K562 (cell line): ENCODE results near the gene CNTFR. TPM values are rescaled to one million over a fixed set of nuclear protein-coding genes. Genes with fewer than 3 reads are reported as not detected.
A peak's percentile ranks its signal among the peaks of the same experiment; 100 is the strongest.

ENCODE experiments used
- ATAC-seq: fragments of 200-7000 bp; cut with Tn5 transposase; 3 replicates; pipeline ENCODE4 v1.9.1; 2020; ENCODE audit warnings: moderate library complexity
- BruUV-seq: library from RNA; stranded (reverse); fragments of 400-500 nt; replicated peaks from 2 replicates; lab custom pipeline; 2021; lab: Mats Ljungman, UMichigan
- CTCF ChIA-PET: fragments of 300-600 bp; formaldehyde crosslinking; extraction: SDS; loops from one replicate; lab custom pipeline; 2021; ENCODE audit warnings: low intra/inter-chr PET ratio; lab: Yijun Ruan, JAX
- POLR2A ChIA-PET: fragments of 300-600, 350-650 bp; sonication (Branson Sonifier 250); formaldehyde crosslinking; extraction: SDS; loops from one replicate; lab custom pipeline; 2021; ENCODE audit warnings: antibody characterized with exemption, inconsistent platforms; lab: Yijun Ruan, JAX
- DNase-seq, 4 experiments: peaks; one replicate each; pipeline versions ENCODE4 v3.0.0 to v3.0.0-alpha.2; 2011 to 2018; ENCODE audit warnings: low spot score in 3 of 4, mixed read lengths in 3 of 4; ENCODE audit errors: extremely low read depth in 1 of 4
- FAIRE-seq: peaks from 2 replicates; lab custom pipeline; 2011; peaks lifted over from hg19 to GRCh38; lab: Jason Lieb, UNC
- H2AFZ ChIP-seq: 2 replicates; pipeline ENCODE4 v1.6.0; 2011; ENCODE audit warnings: low read depth, low read length, control low read depth, inconsistent platforms
- H3K27ac ChIP-seq: fragments of 200-600 bp; 3 replicates; pipeline ENCODE4 v1.8.0; 2011; ENCODE audit warnings: low read depth, mild to moderate bottlenecking, control low read depth, inconsistent platforms, low read length, moderate library complexity, mixed read lengths; ENCODE audit errors: extremely low read depth
- H3K27me3 ChIP-seq, 2 experiments: fragments of 300-600 bp in 1 of 2; 2 replicates in 1 of 2; 3 replicates in 1 of 2; pipeline versions ENCODE4 v1.6.0 to v1.8.0; 2011; ENCODE audit warnings: inconsistent platforms in 2 of 2, low read length in 2 of 2, mild to moderate bottlenecking in 1 of 2, mixed read lengths in 1 of 2, moderate library complexity in 1 of 2; ENCODE audit not compliant: control insufficient read depth in 2 of 2, insufficient read depth in 2 of 2
- H3K36me3 ChIP-seq: fragments of 300-600 bp; 3 replicates; pipeline ENCODE4 v1.8.0; 2011; ENCODE audit warnings: mild to moderate bottlenecking, low read length, inconsistent platforms; ENCODE audit not compliant: control insufficient read depth, insufficient read depth
- H3K4me1 ChIP-seq, 2 experiments: fragments of 200-600 bp in 1 of 2; replicated peaks in 1 of 2; 2 replicates in 1 of 2; 3 replicates in 1 of 2; pipeline versions ENCODE4 v1.5.1 to v1.8.0; 2011; ENCODE audit warnings: inconsistent platforms in 2 of 2, low read length in 2 of 2, mild to moderate bottlenecking in 1 of 2, mixed read lengths in 1 of 2, moderate library complexity in 1 of 2; ENCODE audit not compliant: control insufficient read depth in 2 of 2, insufficient read depth in 2 of 2
- H3K4me2 ChIP-seq: 2 replicates; pipeline ENCODE4 v1.6.1; 2011; ENCODE audit warnings: low read length, control low read depth, inconsistent platforms, mixed read lengths; ENCODE audit not compliant: insufficient read depth
- H3K4me3 ChIP-seq: fragments of 200-600 bp; sonication (generic), shearing (Covaris generic); 2 replicates; pipeline ENCODE4 v1.5.1; 2016; ENCODE audit warnings: control low read depth, inconsistent platforms
- H3K79me2 ChIP-seq: fragments of 200-600 bp; 3 replicates; pipeline ENCODE4 v1.8.0; 2011; ENCODE audit warnings: low read length, inconsistent platforms; ENCODE audit not compliant: control insufficient read depth, insufficient read depth
- H3K9ac ChIP-seq, 2 experiments: 2 replicates each; pipeline versions ENCODE4 v1.6.0 to v1.6.1; 2011; ENCODE audit warnings: low read depth in 2 of 2, low read length in 2 of 2, control low read depth in 1 of 2, inconsistent platforms in 1 of 2, mild to moderate bottlenecking in 1 of 2, mixed read lengths in 1 of 2; ENCODE audit not compliant: insufficient read depth in 1 of 2
- H3K9me1 ChIP-seq: one replicate; pipeline ENCODE4 v1.6.0; 2011; ENCODE audit warnings: inconsistent platforms, mild to moderate bottlenecking, low read length, moderate library complexity; ENCODE audit not compliant: control insufficient read depth, insufficient read depth
- H3K9me3 ChIP-seq: replicated peaks from 2 replicates; pipeline ENCODE4 v1.5.1; 2011; ENCODE audit warnings: low read depth, low read length, inconsistent platforms; ENCODE audit not compliant: control insufficient read depth, insufficient read depth
- H4K20me1 ChIP-seq: replicated peaks from 2 replicates; pipeline ENCODE4 v1.6.1; 2011; ENCODE audit warnings: low read length, inconsistent platforms, mixed read lengths; ENCODE audit not compliant: control insufficient read depth, insufficient read depth
- CBFA2T2 ChIP-seq: fragments of 450-650 bp; conservative IDR thresholded peaks from 2 replicates; pipeline ENCODE4 v1.6.1; 2017; ENCODE audit warnings: mild to moderate bottlenecking
- CBX5 ChIP-seq: IDR thresholded peaks from 2 replicates; pipeline ENCODE4 v1.6.1; 2014; ENCODE audit warnings: low read depth, borderline replicate concordance
- EP400 ChIP-seq: fragments of 450-650 bp; IDR thresholded peaks from 2 replicates; pipeline ENCODE4 v1.6.1; 2017; ENCODE audit warnings: antibody characterized with exemption, mild to moderate bottlenecking, moderate library complexity
- GATA2 ChIP-seq: sonication (generic); formaldehyde crosslinking; IDR thresholded peaks from 2 replicates; pipeline ENCODE4 v1.4.0; 2020; ENCODE audit warnings: mild to moderate bottlenecking, missing genetic modification reagents
- KLF13 ChIP-seq: fragments of 450-650 bp; IDR thresholded peaks from 2 replicates; pipeline ENCODE4 v1.6.1; 2016; ENCODE audit warnings: missing genetic modification characterization, low read depth, mild to moderate bottlenecking, missing compliant biosample characterization, moderate library complexity, borderline replicate concordance
- MBD2 ChIP-seq: sonication (generic); IDR thresholded peaks from 2 replicates; pipeline ENCODE4 v1.6.1; 2016; ENCODE audit warnings: low read depth, borderline replicate concordance
- MYBL2 ChIP-seq, 2 experiments: fragments of 450-650 bp in 1 of 2; sonication (generic) in 1 of 2; formaldehyde crosslinking in 1 of 2; IDR thresholded peaks; 2 replicates each; pipeline versions ENCODE4 v1.6.1 to v1.8.1; 2017 to 2022; ENCODE audit warnings: borderline replicate concordance in 1 of 2, inconsistent platforms in 1 of 2, low read depth in 1 of 2, mild to moderate bottlenecking in 1 of 2, missing genetic modification reagents in 1 of 2, moderate library complexity in 1 of 2
- NCOA2 ChIP-seq, 2 experiments: fragments of 450-650 bp; IDR thresholded peaks; 2 replicates each; pipeline ENCODE4 v1.6.1; 2018; ENCODE audit warnings: mild to moderate bottlenecking in 2 of 2, moderate library complexity in 1 of 2; ENCODE audit not compliant: partially characterized antibody in 2 of 2
- POLR2A ChIP-seq: fragments of 450-650 bp; conservative IDR thresholded peaks from 2 replicates; pipeline ENCODE4 v1.6.1; 2016
- RAD21 ChIP-seq, 2 experiments: fragments of 250-450 bp in 1 of 2; fragments of 450-650 bp in 1 of 2; sonication (Bioruptor Pico) in 1 of 2; formaldehyde crosslinking in 1 of 2; IDR thresholded peaks in 1 of 2; conservative IDR thresholded peaks in 1 of 2; 2 replicates each; pipeline versions ENCODE4 v1.4.0 to v1.8.0; 2020 to 2022; ENCODE audit warnings: mild to moderate bottlenecking in 2 of 2, moderate library complexity in 1 of 2
- SP1 ChIP-seq: sonication (generic); formaldehyde crosslinking; IDR thresholded peaks from 2 replicates; pipeline ENCODE4 v1.8.1; 2022; ENCODE audit warnings: mild to moderate bottlenecking, missing genetic modification reagents
- TAL1 ChIP-seq: fragments of 450-650 bp; IDR thresholded peaks from 2 replicates; pipeline ENCODE4 v1.6.1; 2016; ENCODE audit warnings: mild to moderate bottlenecking
- ZBTB1 ChIP-seq: sonication (generic); formaldehyde crosslinking; IDR thresholded peaks from 2 replicates; pipeline ENCODE4 v1.8.1; 2023; ENCODE audit warnings: missing genetic modification reagents, low read depth, mild to moderate bottlenecking, borderline replicate concordance
- ZNF133 ChIP-seq: fragments of 250-450 bp; sonication (Bioruptor Pico); IDR thresholded peaks from 2 replicates; pipeline ENCODE4 v1.4.0; 2020; ENCODE audit warnings: mild to moderate bottlenecking
- ZNF282 ChIP-seq: sonication (generic); formaldehyde crosslinking; IDR thresholded peaks from 2 replicates; pipeline ENCODE4 v1.8.1; 2023; ENCODE audit warnings: missing genetic modification reagents
- ZNF696 ChIP-seq: fragments of 250-450 bp; sonication (Bioruptor Pico); conservative IDR thresholded peaks from 2 replicates; pipeline ENCODE4 v1.4.0; 2020; ENCODE audit warnings: mild to moderate bottlenecking, moderate library complexity
- ZSCAN29 ChIP-seq: fragments of 450-650 bp; IDR thresholded peaks from 2 replicates; pipeline ENCODE4 v1.6.1; 2017
- WGBS: fragments of 100-300 bp; shearing (Covaris generic); methylation state at CpG from one replicate; pipeline ENCODE4 v1.1.6; 2016; ENCODE audit warnings: low coverage, mixed read lengths; ENCODE audit not compliant: insufficient coverage; ENCODE audit errors: missing lambda C conversion rate; 5-methylcytosine and 5-hydroxymethylcytosine counted together
- in situ Hi-C: fragments of 300-500 bp; cut with MboI; formaldehyde crosslinking; loops from 4 replicates; pipeline ENCODE4 v1.15.0; 2018; ENCODE audit warnings: inconsistent platforms, mixed read lengths
- intact Hi-C: fragments of 100-400 bp; cut with micrococcal nuclease; formaldehyde crosslinking; loops from 2 replicates; pipeline ENCODE4 v1.14.2; 2022
- polyA plus RNA-seq, 8 experiments: library from polyadenylated mRNA; depleted of rRNA in 4 of 8; stranded (reverse) in 5 of 8; unstranded in 3 of 8; fragments of >200 nt; fragmentation: Nextera tagmentation in 2 of 8; fragmentation: Illumina TruSeq in 1 of 8; extraction: Ambion mirVana in 2 of 8; extraction: Trizol in 1 of 8; gene quantifications; 2 replicates each; pipeline versions ENCODE4 v1.2.1 to v1.2.3, GENCODE V29; 2011 to 2014; ENCODE audit warnings: inconsistent platforms in 1 of 8, missing spikeins in 1 of 8
- total RNA-seq, 7 experiments: library from RNA; depleted of rRNA in 6 of 7; stranded (reverse); fragments of >200 nt in 6 of 7; fragmentation: Illumina TruSeq in 2 of 7; extraction: Trizol in 2 of 7; gene quantifications; 2 replicates each; pipeline versions ENCODE4 v1.2.1 to v1.2.3, GENCODE V29; 2011 to 2021; ENCODE audit warnings: low replicate concordance in 1 of 7
- TF ChIP-seq, protein P1 (sequence below): fragments of 450-650 bp; formaldehyde crosslinking; conservative IDR thresholded peaks from 2 replicates; pipeline ENCODE4 v1.4.0; 2022; ENCODE audit warnings: mild to moderate bottlenecking, missing genetic modification characterization
- TF ChIP-seq, protein P2 (sequence below): fragments of 250-450 bp; sonication (Bioruptor Pico); IDR thresholded peaks from 2 replicates; pipeline ENCODE4 v1.8.0; 2022; ENCODE audit warnings: moderate library complexity, mild to moderate bottlenecking, inconsistent platforms
- TF ChIP-seq, protein P3 (sequence below), 2 experiments: fragments of 450-650 bp; IDR thresholded peaks; 2 replicates each; pipeline ENCODE4 v1.6.1; 2016

CNTFR gene
- total and polyA plus RNA-seq, 9 of the 15 experiments (the other 6 are each of a cell fraction or from before 2014, with no cell fraction given), result not detected

DNA sequence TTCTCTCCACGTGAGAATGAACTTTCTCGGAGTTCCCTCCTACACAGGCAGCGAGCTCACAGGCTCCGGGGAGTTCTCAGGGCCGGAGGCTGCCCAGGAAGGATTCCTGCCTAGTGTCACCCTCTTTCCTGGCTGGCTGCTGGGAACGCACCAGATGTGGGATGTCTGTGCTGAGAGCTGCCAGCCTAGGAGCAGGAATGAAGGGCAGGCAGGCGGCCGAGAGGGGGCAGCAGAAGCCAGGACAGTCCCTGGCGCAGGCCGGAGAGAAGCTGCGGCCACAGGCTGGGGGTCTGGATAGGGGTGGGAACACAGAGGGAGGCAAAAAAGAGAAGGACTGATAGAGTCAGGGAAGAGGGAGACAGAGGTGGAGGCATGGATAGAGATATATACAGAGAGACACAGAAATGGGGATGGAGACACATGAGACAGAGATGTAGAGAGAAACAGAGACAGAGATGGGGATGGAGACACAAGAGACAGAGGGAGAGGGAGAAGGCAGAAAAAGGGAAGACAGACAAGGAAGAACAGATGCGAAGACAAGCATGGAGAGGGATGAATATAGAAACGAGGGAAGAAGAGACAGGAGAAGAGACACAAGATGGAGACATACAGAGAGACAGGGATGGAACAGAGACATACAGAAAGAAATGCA, 41.4 kb downstream of the CNTFR start:
- Histone ChIP-seq H3K27me3 (peaks cover 0 to 22% of the 10 kb centered on the region in 2 experiments; a peak in 2 of 5 replicates), H3K4me2 (no peak overlapping the region), H3K9me3 (no peaks in the 10 kb centered on the region), H3K36me3 (no peaks in the 10 kb centered on the region), H2AFZ (no peak overlapping the region), H3K9me1 (no peaks in the 10 kb centered on the region), H3K79me2 (no peaks in the 10 kb centered on the region), H3K9ac (no peak overlapping the region), H3K4me1 (no peaks in the 10 kb centered on the region), H4K20me1 (peaks cover 9% of the 10 kb centered on the region; the same call in 1 of the 2 replicates), H3K27ac (no peak overlapping the region), H3K4me3 (no peak overlapping the region)
- intact Hi-C loops (loop anchor here (1.0 kb wide), 3 partner anchors 43 to 111 kb away; no protein-coding TSS in a partner anchor), in situ Hi-C loops (no loop called here)
- FAIRE-seq, result no peak
- CTCF ChIA-PET, result interaction anchor here (1.6 to 2.3 kb wide), 2 partner anchors 44 to 86 kb away, joined by 8 to 11 read pairs; no protein-coding TSS in a partner anchor
- 0% methylated on average over 11 of the region's 13 CpGs for WGBS
- POLR2A ChIA-PET, result interaction anchor here (0.6 to 0.7 kb wide), 5 partner anchors 27 to 105 kb away, joined by 3 to 4 read pairs (median 3); no protein-coding TSS in a partner anchor
- no TSS peak for BruUV-seq
- ATAC-seq, result peak; percentile 88
- peak; percentile 49 to 57 (median 55) for DNase-seq
- TF ChIP-seq SP1 (no peak), ZNF133 (no peak), RAD21 (CRISPR knock-in tag; conservative IDR thresholded peaks at IDR 0.05 in 1 of 2, IDR thresholded peaks at IDR 0.05 in 1 of 2) (peak; percentile 51 to 77), TAL1 (no peak), NCOA2 (IDR thresholded peaks at IDR 0.05; ENCODE audit: partially characterized antibody in 2 of 2) (no peak), ZNF696 (no peak), MBD2 (no peak), KLF13 (tag) (no peak), POLR2A (no peak), CBFA2T2 (no peak), CBX5 (no peak), MYBL2 (IDR thresholded peaks at IDR 0.05; ENCODE audit: low read depth) (no peak), MYBL2 (CRISPR knock-in tag; IDR thresholded peaks at IDR 0.05; ENCODE audit: borderline replicate concordance) (no peak), EP400 (no peak), ZSCAN29 (no peak), ZBTB1 (no peak), GATA2 (CRISPR knock-in tag) (no peak), ZNF282 (CRISPR knock-in tag) (no peak)
- TF ChIP-seq, protein P1, sequence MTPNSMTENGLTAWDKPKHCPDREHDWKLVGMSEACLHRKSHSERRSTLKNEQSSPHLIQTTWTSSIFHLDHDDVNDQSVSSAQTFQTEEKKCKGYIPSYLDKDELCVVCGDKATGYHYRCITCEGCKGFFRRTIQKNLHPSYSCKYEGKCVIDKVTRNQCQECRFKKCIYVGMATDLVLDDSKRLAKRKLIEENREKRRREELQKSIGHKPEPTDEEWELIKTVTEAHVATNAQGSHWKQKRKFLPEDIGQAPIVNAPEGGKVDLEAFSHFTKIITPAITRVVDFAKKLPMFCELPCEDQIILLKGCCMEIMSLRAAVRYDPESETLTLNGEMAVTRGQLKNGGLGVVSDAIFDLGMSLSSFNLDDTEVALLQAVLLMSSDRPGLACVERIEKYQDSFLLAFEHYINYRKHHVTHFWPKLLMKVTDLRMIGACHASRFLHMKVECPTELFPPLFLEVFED (CRISPR knock-in tag), result 0 out of 2 replicates have a peak, but pooled peaks have one; percentile 9
- TF ChIP-seq, protein P2, sequence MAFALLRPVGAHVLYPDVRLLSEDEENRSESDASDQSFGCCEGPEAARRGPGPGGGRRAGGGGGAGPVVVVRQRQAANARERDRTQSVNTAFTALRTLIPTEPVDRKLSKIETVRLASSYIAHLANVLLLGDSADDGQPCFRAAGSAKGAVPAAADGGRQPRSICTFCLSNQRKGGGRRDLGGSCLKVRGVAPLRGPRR (CRISPR knock-in tag), result no peak
- TF ChIP-seq, protein P3, sequence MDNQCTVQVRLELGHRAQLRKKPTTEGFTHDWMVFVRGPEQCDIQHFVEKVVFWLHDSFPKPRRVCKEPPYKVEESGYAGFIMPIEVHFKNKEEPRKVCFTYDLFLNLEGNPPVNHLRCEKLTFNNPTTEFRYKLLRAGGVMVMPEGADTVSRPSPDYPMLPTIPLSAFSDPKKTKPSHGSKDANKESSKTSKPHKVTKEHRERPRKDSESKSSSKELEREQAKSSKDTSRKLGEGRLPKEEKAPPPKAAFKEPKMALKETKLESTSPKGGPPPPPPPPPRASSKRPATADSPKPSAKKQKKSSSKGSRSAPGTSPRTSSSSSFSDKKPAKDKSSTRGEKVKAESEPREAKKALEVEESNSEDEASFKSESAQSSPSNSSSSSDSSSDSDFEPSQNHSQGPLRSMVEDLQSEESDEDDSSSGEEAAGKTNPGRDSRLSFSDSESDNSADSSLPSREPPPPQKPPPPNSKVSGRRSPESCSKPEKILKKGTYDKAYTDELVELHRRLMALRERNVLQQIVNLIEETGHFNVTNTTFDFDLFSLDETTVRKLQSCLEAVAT (IDR thresholded peaks at IDR 0.05), result 0 out of 4 replicates have a peak, but pooled peaks of 1 of the 2 experiments have one; percentile 23
